Measurements from ENCODE around the gene PSMG1. TPM values are rescaled to one million over a fixed set of nuclear protein-coding genes. Genes with fewer than 3 reads are reported as not detected.

Gene PSMG1
- total and polyA plus RNA-seq, 9 of the 15 experiments (the other 6 are each of a cell fraction or from before 2014, with no cell fraction given), result 54.5 to 427 (median 328) TPM

- 98% methylated on average over 5 of the region's 5 CpGs for WGBS (ENCODE audit: insufficient coverage, low coverage, missing lambda C conversion rate)
- ChIA-PET POLR2A (interaction anchor here (0.6 to 3.2 kb wide), 4 partner anchors 14 to 472 kb away, joined by 3 to 18 read pairs (median 4); partner anchors contain the start of gene PSMG1), CTCF (ENCODE audit: low intra/inter-chr PET ratio) (no interaction called here)
- no peak for DNase-seq (ENCODE audit: extremely low read depth in 1 of 4, low spot score in 3 of 4)
- Histone ChIP-seq H3K4me1 (replicated peaks in 1 of 2; ENCODE audit: control insufficient read depth in 2 of 2, insufficient read depth in 2 of 2, low read length in 2 of 2) (no peaks in the 10 kb centered on the region), H3K36me3 (ENCODE audit: control insufficient read depth, insufficient read depth, low read length) (peaks cover 50% of the 10 kb centered on the region), H3K9me3 (replicated peaks; ENCODE audit: control insufficient read depth, insufficient read depth, low read depth, low read length) (no peaks in the 10 kb centered on the region; the same call in 1 of the 2 replicates), H3K27ac (ENCODE audit: extremely low read depth, low read depth, low read length) (no peak overlapping the region), H4K20me1 (replicated peaks; ENCODE audit: control insufficient read depth, insufficient read depth, low read length) (no peaks in the 10 kb centered on the region; the same call in 1 of the 2 replicates), H3K79me2 (ENCODE audit: control insufficient read depth, insufficient read depth, low read length) (no peaks in the 10 kb centered on the region), H2AFZ (ENCODE audit: low read depth, low read length) (no peak overlapping the region), H3K4me2 (ENCODE audit: insufficient read depth, low read length) (no peak overlapping the region), H3K4me3 (no peak overlapping the region), H3K9me1 (ENCODE audit: control insufficient read depth, insufficient read depth, low read length) (no peaks in the 10 kb centered on the region), H3K9ac (ENCODE audit: insufficient read depth in 1 of 2, low read depth in 2 of 2, low read length in 2 of 2) (no peak overlapping the region), H3K27me3 (ENCODE audit: control insufficient read depth in 2 of 2, insufficient read depth in 2 of 2, low read length in 2 of 2) (no peaks in the 10 kb centered on the region)
- BruUV-seq (replicated peaks), result no TSS peak
- no peak for TF ChIP-seq ZNF175 (CRISPR knock-in tag; IDR thresholded peaks at IDR 0.05; ENCODE audit: low read depth)
- no peak for TF ChIP-seq ZNF512 (tag; IDR thresholded peaks at IDR 0.05)
- no peak for TF ChIP-seq NBN (IDR thresholded peaks at IDR 0.05; ENCODE audit: low read depth)
- TF ChIP-seq, protein P1, sequence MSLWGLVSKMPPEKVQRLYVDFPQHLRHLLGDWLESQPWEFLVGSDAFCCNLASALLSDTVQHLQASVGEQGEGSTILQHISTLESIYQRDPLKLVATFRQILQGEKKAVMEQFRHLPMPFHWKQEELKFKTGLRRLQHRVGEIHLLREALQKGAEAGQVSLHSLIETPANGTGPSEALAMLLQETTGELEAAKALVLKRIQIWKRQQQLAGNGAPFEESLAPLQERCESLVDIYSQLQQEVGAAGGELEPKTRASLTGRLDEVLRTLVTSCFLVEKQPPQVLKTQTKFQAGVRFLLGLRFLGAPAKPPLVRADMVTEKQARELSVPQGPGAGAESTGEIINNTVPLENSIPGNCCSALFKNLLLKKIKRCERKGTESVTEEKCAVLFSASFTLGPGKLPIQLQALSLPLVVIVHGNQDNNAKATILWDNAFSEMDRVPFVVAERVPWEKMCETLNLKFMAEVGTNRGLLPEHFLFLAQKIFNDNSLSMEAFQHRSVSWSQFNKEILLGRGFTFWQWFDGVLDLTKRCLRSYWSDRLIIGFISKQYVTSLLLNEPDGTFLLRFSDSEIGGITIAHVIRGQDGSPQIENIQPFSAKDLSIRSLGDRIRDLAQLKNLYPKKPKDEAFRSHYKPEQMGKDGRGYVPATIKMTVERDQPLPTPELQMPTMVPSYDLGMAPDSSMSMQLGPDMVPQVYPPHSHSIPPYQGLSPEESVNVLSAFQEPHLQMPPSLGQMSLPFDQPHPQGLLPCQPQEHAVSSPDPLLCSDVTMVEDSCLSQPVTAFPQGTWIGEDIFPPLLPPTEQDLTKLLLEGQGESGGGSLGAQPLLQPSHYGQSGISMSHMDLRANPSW (CRISPR knock-in tag; IDR thresholded peaks at IDR 0.05), result no peak
- TF ChIP-seq PML (IDR thresholded peaks at IDR 0.05; ENCODE audit: low read length), result no peak
- TF ChIP-seq JUND (IDR thresholded peaks at IDR 0.05; ENCODE audit: borderline replicate concordance, low read depth, low read length), result no peak
- no peak for TF ChIP-seq JUND (tag; IDR thresholded peaks at IDR 0.05; ENCODE audit: borderline replicate concordance, low read depth, low read length)
- no peak for TF ChIP-seq ZKSCAN3 (CRISPR knock-in tag; IDR thresholded peaks at IDR 0.05)
- no peak for TF ChIP-seq ASH1L (IDR thresholded peaks at IDR 0.05; ENCODE audit: borderline replicate concordance, low read depth, partially characterized antibody)
- TF ChIP-seq HDAC2 (IDR thresholded peaks at IDR 0.05), result no peak
- in situ Hi-C loops (cut with MboI), result no loop called here
- intact Hi-C loops (cut with micrococcal nuclease), result no loop called here
- FAIRE-seq, result no peak
- no peak for ATAC-seq
Observed at GRCh38 chr21:39169906-39170305, 13.3 kb downstream of the PSMG1 start.
